ENCODE measurements around the gene ZNF688.
"Not testable (repeated sequence)": the region's sequence is repeated elsewhere in the genome, so short reads cannot be mapped to it uniquely, and the experiment has no call there.

The ZNF688 gene

DNA sequence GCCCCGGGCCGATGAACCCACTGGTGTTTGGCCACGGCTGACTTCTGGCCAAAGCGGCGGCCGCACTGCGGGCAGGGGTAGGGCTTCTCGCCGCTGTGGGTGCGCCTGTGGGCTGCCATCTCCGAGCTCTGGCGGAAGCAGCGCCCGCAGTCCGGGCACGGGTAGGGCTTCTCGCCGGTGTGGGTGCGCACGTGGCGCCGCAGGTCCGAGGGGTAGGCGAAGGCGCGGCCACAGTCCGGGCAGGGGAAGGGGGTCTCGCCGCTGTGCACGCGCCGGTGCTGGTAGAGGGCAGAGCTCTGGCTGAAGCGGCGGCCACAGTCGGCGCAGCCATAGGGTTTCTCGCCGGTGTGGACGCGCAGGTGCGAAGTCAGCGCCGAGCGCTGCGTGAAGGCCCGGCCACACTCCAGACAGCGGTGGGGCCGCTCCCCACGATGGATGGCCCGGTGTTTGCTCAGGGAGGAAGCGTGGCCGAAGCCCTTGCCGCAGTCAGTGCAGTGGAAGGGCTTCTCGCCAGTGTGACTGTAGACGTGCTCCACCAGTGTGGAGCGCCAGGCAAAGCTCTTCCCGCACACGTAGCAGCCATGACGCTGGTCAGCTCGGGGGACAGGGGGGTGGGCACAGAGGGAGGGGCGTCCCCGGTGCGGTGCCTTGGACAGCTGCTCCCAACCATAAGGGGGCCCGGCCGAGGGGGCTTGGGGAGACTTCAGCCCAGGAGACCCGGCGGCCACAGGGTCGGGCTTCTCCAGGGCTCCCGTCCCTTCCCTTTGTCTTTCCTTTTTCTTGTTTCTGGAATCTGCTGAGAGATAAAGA lies 16.0 kb downstream of the ZNF688 start:
- no peak for ATAC-seq

DNA sequence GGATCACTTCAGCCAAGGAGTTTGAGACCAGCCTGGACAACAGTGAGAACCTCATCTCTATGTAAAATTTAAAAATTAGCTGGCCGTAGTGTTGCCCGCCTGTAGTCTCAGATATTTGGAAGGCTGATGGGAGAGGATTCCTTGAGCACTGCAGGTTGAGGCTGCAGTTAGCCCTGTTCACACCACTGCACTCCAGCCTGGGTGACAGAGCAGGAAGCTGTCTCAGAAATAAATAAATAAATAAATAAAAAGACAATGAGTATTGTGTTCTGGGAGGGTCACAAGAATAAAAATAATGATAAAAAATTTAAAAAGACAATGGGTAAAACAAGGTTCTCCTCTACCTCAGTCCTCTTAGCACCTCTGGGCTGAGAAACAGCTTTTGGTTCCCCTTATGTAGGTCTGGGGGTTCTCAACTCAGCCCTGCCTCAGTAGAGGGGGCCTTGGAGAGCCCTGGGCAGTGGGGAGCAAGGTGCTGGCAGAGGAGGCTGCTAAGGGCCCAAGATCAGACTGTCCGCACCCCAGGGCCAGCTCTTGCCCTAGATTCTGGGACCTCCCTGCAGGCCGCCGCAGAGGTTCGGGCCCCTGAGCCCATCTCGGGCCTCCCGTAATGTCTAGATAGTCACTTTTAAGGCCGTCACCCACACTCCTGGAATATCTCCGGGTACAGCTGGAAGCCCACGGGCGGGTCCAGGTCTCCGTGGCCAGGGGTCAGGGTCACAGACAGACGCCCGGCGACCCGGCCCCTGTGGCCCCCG lies 16.8 kb downstream of the ZNF688 start:
- no peak for ATAC-seq

DNA sequence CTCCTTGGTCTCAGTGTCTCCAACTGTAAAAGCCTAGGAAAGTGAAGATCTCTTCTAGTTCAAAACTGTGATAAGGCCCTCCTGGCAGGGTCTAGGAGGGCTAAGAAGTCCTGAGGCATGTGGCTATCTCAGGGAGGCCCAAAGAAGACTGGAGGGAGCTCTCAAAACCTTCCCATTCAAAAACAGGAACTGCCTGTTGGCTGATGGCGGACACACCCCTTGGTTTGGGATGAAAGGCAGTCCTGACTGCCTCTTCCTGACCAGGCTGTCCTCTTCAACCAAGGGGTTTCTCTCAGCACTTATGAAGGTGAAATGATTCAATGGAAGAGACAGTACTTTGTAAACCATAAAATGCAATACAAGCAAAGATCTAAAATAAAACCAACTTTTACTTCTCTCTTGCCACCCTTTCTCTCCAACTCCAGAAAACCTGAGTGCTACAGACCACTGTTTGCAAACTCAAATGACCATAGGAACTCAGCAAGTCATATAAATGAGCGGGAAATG lies 18.1 kb downstream of the ZNF688 start:
- no peak for ATAC-seq

DNA sequence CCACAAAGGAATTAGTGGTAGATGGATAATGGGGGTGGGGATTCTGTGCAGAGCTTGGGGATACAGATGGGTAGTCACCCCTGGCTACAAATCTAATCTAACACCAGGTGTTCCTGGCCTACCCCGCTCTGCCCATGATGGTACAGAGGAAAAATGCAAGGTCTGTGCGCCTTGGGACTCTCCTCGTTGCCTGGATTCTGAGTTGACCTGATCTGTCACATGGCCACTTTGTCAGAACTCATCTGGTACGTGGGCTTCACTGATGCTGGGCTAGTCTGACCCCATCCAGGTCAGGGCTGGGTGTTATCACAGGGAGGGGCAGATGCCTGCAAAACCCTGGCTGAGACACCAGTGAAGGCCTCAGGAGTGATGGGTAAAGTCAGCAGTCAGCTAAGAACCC lies 18.6 kb downstream of the ZNF688 start:
- ATAC-seq = no peak

DNA sequence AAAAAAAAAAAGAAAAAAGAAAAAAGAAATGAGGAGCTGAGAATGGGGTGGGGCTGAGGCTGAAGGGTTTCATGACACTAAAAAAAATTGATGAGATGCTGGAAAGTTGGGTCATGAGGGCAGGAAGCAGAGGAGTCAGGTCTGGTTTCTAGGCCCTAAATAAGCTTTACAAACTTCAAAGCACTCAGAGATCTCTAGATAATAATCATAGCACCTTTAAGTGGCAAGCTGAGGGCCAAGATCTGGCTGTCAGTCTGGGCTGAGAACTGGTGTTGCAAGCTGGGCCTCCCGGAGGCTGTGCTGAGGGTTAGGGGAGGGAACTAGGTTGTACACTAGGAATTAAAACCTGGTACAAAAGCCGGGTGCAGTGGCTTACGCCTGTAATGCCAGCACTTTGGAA lies 19.7 kb downstream of the ZNF688 start:
- ATAC-seq = peak; percentile 91 to 93

DNA sequence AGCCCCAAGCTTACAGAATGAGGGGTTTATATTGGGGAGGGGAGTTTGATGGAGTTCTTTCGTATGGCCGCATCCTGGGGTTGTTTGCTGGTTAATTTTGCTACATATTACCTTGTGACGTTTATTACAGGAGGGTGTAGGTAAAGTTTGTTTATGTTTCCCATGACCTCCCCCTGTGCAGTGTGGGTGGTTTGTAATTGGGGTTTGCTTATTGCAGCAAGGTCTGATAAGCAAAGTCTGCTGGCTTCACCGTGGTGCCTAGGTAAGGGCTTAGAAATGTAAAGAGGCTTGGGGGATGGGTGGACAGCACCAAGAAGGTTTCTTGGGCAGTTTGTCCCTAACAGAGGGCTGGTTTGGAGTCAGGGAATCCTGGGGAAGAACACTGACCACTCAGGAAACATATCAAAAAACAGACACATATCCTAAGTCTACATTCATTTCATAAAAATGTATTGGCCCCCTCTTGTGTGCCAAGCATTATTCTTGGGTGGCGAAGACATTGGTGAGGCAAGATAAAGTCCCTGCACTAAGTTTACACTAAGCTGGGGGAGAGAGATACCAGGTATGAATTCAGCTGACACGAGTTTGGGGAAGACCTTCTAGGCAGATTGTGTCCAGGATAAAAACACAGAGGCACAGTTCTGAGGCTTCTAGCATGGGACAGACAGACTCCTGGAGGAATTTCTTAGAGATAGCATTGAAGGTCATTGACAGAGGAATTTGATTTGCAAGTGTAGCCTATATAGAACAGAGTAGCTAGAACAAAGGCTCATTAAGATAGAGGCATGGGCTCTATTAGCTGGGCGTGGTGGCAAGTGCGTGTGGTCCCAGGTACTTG lies 22.9 kb downstream of the ZNF688 start:
- ATAC-seq = no peak

DNA sequence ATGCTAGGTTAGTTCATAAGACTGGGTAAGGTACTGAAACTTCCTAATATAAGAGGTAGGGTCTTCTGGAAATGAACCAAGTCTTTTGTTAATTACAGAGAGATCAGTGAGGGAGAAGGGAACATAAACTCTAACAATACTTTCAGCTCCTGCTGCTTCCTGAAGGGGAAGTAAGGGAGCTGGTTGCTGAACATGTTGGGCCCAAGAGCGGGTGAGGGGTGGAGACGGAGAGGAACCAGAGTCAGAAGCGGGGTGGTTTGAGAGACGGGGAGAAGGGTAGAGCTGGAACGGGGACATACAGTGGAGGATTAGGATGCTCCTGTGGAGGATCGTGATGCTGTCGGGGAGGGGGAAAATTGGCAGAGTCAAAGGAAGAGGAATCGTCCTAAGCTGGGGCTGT lies 25.4 kb downstream of the ZNF688 start:
- no peak for ATAC-seq

DNA sequence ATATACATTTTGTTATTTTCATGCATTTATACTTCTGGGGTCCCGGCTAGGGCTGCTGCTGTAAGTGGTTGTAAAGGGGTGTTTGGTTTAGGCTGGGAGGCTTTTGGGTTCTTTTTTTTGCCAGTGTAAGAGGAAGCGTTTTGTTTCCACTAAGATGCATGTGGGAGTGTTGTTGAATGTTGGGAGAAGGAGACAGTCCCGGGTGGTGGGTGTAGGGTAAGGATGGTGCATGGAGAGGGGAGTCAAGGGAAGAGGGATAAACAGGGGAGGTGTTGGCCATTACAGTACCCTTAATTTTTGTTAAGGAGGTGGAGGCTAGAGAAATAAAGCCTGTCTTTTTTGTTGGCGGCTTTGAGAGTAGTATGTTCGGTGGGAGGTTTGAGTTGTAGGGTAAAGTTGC lies 28.4 kb downstream of the ZNF688 start:
- ATAC-seq = no peak

DNA sequence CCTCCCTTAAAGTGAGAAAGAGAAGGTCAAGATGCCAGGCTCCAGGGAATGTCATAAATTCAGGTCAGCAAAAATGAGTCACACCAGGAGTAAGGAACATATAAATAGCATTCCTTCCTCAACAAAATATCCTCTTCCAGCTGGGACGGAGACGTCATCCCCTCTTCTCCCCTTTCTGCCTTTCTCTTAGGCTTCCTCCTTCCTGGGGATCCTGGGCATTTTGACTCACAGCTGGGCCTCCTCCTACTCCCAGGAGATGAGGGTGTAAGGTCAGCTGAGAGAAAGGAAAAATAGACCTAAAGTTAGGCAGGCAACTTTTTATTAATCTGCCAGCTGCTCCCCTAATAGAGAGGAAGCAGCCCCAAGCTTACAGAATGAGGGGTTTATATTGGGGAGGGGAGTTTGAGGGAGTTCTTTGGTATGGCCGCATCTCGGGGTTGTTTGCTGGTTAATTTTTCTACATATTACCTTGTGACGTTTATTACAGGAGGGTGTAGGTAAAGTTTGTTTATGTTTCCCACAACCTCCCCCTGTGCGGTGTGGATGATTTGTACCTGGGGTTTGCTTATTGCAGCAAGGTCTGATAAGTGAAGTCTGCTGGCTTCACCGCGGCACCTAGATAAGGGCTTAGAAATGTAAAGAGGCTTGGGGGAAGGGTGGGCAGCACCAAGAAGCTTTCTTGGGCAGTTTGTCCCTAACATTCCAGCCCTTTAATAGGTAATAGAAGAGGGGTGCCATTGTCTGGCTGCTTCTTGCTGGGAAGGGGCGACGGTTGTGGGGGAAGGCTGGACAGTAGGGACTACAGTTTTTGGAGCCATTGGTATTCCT lies 29.8 kb downstream of the ZNF688 start:
- ATAC-seq = no peak

DNA sequence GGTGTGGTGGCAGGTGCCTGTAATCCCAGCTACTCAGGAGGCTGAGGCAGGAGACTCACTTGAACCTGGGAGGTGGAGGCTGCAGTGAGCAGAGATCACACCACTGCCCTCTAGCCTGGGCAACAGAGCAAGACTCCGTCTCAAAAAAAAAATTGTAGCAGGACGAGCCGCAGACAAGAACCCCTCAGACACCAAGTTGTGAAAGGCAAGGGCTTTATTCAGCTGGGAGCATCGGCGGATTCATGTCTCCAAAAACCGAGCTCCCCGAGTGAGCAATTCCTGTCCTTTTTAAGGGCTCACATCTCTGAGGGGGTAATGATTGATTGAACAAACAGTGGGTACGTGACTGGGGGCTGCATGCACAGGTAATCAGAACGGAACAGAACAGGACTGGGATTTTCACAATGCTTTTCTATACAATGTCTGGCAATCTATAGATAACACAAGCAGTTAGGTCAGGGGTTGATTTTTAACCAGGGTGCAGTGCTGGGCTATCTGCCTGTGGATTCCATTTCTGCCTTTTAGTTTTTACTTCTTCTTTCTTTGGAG lies 30.5 kb downstream of the ZNF688 start:
- ATAC-seq = not testable (repeated sequence)

DNA sequence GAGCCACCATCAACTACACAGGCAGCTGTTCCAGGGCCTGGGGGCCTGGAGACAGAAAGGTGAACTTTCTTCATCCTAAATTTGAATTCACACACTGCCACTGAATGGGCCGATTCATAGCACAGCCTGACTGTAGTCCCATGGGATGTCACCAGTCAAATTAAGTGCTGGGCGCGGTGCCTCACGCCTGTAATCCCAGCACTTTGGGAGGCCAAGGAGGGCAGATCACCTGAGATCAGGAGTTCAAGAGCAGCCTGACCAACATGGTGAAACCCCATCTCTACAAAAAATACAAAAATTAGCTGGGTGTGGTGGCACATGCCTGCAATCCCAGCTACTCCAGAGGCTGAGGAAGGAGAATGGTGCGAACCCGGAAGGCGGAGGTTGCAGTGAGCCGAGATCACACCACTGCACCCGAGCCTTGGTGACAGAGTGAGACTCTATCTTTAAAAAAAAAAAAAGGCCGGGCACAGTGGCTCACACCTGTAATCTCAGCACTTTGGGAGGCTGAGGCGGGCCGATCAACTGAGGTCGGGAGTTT lies 31.5 kb downstream of the ZNF688 start:
- not testable (repeated sequence) for ATAC-seq

DNA sequence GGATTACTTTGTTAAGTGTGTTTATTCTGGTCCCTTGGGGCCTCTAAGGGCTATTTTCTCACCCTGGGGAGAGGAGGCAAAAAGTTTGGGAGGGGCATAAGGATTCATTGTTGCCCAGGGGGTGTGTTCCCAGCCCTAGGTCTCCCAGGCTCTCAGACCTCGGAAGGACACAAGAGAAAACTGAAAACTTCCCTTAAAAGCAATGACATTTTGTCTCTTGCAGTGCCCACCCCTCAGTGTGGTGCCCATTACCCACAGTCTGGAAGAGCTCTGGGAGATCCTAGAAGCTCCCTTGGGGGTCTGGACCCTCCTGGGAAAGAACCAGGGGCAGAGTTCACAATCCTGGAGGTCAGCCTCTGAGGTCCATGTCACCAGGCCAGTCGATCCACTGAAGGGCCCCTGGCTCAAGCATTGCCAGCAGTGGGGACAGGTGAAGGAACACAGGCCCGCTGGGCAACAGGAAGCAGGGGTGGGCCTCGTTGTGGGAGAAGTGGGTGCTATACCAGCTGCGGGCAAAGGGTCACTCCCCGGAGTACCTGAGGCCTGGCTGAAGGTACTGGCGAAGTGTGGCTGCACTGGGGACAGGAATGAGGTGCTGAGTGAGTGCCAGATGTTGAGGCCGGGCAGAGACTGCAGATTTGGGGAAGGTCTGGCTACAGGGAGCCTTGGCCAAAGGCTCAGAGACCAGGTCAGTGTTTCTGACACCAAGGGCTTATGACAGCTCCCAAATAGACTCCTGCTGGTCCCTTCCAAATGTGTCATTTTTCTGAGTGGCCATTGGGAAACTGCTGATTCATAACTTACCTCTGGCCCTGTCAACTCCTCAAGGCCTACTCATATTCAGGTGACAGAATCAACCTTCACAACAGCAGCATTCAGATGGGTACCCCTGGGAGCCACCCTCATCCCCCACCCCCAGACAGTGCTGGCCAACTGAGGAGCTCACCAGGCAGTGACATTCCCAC lies 32.2 kb downstream of the ZNF688 start:
- ATAC-seq = no peak

DNA sequence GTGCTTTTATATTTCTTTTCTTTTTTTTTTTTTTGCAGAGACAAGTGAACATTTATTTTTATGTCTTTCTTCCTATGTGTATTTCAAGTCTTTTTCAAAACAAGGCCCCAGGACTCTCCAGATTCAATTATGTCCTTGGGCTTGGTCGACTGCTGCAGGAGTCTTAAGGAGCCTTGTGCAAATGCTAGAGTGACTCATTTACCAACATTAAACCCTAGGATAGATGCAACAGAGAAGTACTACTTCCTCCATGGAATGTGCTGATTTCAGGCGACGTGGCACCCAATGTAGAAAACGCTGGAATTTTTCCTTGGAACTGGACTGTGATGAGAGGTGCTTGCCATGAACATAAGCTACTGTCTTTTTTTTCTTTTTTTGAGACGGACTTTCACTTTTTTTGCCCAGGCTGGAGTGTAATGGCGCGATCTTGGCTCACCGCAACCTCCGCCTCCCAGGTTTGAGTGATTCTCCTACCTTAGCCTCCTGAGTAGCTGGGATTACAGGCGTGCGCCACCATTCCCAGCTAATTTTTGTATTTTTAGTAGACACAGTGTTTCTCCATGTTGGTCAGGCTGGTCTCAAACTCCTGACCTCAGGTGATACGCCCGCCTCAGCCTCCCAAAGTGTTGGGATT lies 35.0 kb downstream of the ZNF688 start:
- ATAC-seq = not testable (repeated sequence)

DNA sequence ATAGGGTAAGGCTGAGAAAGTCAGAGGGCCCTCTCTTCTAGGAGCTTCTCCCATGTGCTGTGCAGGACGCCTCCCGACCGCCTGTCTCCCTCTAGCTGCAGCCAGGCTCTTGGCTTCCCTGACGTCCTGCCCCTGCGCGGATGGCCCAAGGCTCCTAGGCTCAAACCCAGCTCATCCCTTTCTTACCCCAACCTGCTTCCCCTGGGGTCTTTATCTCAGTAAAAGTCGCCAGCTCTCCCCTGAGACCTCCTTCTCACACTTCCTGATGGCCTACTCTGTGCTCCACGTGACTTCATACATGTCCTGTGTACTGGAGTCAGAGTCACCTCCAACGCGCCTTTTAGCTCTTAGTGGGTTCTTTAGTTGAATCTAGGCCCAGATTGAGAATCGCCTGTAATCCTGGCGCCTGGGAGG lies 35.7 kb downstream of the ZNF688 start:
- ATAC-seq = peak; percentile 67 to 72

DNA sequence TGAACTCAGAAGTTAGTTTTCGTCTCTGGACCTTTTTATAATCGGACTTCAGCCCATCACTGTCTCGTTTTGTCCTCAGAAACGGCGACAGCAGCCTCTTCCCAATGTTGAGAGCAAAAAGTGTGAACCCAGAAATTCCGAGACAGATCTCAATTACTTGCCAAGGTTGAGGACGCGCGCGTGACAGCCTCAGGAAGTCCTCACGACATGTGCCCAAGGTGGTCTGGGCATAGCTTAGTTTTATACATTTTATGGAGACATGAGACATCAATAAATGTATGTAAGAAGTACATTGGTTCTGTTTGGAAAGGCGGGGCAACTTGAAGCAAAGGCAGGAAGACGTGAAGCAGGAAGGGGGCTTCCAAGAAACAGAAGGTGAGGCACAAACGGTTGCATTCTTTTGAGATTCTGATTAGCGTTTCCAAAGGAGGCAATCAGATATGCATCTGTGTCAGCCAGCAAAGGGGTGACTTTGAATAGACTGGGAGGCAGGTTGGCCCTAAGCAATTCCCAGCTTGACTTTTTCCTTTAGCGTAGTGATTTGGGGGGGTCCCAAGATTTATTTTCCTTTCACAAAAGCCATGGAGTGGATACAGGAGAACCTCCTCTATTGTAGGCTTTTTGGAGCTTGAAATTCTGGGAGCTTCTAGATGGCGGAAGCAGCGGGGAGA lies 36.3 kb downstream of the ZNF688 start:
- ATAC-seq = peak; percentile 22 to 35

DNA sequence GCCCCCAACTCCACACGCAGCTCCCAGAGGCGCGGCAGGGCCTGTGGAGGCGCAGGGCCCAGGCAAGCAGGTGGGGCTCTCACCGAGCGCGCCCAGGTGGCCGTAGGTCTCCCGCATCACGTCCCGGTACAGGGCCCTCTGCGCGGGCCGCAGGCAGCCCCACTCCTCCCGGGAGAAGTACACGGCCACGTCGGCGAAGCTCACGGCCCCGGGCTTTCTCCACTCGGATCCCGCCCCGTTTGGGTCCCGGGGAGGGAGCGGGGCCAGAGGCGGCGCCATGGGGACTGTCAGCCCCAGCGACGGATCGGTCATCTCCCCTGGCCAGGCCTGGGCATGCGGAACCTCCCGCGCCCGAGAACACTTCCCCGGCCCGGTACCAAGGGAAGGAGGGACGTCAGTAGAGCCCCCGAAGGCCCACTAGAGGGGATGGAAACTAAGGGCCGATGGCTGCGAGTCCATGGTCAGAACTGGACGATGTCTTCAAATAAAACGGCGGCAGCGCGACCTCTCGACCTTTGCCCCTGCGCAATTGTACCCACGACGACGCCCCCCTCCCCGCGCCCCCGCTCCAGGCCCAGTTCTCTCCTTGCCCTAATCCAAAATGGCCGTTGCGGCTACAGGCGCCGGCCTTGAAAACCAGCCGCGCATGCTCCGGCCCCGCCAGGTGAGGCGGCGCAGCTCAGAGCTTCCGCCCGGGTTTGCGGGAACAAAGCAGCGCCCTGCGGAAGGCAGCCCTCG lies 37.0 kb downstream of the ZNF688 start, which contains the start of gene ZNF747:
Gene ZNF747, minus strand, starts transcription at position 491 of the 738 bp plus-strand sequence. Its CDS starts 179 bp downstream, at position 312.
- peak; percentile 80 to 81 for ATAC-seq

DNA sequence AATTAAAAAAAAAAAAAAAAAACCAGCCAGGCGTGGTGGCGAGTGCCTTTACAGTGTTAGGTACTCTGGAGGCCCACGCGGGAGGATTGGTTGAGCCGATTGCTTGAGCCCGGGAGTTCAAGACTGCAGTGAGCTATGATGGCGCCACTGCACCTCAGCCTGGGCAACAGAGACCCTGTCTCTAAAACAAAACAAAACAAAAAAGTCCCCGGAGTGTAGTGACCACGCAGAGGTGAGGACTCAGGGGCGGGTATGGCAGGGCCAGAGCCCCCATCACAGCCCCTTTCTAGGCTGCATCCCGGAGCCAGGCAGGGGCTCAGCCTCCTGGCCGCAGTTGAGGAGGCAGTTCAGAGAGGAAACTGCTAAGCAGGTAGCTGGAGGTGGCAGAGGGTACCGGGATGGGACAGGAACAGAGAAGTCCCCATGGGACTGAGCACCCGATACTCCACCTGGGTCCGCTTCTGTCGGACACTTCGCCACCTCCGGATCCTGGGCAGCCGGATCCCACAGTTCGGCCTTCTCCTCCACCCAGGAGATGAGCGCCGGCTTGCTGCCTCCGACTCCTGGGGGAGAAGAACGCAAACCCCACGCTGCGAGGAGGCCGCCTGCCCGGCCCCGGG lies 37.7 kb downstream of the ZNF688 start:
- peak in 1 of 2 donors; percentile 0 for ATAC-seq

DNA sequence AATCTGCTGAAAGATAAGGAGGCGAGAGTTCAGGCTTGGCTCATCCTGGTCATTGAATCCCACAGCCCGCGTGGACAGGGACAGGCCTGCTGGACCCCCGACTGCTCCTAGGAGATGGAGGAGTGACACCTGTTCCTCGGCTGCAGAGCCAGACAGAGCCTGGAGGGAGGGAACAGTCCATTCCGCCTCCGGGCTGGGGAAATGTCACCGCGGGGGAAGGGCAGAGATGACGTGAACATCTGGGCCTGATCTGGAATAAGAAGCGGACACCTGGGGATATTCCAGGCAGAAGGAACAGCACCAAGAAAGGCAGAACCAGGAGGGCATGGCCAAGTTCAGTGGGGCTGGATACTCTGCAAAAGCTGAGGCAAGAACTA lies 38.4 kb downstream of the ZNF688 start:
- ATAC-seq = no peak
